NCI-H524 treated with DMSO at 0.1 percent for 48 hours (cell line): ENCODE results near the gene PAGE1.
"Not testable (repeated sequence)": the region's sequence is repeated elsewhere in the genome, so short reads cannot be mapped to it uniquely, and the experiment has no call there.

Experiments used
- DNase-seq: peaks from one replicate; lab custom pipeline; 2025; lab: John Stamatoyannopoulos, UW

Gene PAGE1

GRCh38 chrX:49695276-49696180, at the start of gene PAGE1:
TSS of gene PAGE1 (minus strand) at chrX:49695984. CDS start at chrX:49694770, 1,214 bp downstream.
- DNase-seq: no peak

DNA sequence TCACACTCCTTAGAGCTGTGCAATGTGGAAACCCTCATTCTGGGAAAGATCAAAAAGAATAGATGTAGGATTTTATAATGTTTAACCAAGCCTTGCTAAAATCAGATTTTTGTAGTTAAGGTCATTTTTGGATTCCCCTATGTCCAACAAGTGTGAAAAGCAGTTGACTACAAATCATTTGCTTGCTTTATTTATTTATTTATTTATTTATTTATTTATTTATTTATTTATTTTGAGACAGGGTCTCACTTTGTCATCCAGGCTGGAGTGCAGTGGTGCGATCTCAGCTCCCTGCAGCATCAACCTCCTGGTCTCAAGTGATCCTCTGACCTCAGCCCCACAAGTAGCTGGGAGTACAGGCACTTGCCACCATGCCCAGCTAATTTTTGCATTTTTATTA, 45.7 kb upstream of the PAGE1 start:
- not testable (repeated sequence) for DNase-seq

- no peak for DNase-seq
These were observed 32.1 kb upstream of the PAGE1 start for GRCh38 chrX:49727847-49728246.

- DNase-seq: no peak
These were observed 31.2 kb upstream of the PAGE1 start for GRCh38 chrX:49726966-49727365.

DNA sequence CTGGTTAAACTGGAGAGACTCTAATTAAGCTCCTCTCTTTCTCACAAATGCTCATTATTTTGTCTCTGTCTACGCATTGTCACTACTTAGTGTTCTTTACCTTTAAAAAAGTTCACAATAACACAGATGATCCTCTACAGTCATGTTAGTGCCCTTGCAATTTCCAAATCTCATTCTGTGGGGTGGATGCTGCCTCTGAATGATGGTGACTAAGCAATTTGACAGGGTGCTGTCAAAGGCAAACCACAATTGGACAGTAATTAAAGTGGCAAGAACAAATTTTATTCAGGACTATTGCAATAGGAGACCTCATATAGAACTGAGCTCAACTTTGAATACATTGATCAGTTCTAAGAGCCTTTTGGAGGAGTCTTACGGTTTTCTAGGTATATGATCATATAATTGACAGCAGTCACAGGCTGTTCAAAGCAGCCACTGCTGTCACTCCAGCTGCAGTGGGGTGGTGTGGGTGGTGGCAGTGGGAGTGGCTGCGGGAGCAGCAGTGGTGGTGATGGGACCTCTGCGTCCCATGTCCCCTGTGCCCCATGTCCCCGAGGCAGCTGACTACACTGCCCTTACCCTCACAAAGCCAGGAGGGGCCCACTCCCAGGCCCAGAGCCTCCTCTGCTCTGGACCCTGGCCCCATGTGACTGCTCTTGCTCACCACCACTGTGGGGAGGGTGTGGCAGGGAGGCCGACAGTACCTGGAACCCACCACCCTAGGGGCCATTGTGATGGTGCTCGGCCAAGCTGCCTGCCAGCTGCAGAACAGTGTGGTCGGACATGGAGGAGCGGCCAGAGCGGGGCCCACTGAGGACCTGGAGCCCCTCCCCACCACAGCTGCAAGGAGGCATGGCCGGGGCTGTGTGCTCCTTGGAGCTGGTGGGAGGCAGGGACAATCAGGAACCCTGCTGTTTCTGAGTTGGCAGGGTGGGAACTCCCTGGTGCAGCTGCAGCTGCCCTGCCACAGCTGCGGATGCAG, 30.4 kb upstream of the PAGE1 start:
- DNase-seq: no peak

DNA sequence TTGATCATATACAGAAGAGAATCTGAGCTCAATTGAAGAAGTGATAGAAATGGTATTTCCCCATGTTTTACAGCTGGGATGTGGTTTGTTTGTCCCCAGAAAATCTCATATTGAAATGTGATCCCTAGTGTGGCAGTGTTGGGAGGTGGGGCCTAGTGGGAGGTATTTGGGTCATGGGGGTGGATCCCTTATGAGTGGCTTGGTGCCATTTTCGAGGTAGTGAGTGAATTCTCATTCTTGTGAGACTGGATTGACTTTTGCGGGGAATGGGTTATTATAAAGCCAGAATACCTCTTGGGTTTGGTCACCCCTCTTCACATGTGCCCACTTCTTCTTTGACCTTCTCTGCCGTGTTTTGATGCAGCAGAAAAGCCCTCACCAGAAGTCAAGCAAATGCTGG, 29.6 kb upstream of the PAGE1 start:
- no peak for DNase-seq

DNA sequence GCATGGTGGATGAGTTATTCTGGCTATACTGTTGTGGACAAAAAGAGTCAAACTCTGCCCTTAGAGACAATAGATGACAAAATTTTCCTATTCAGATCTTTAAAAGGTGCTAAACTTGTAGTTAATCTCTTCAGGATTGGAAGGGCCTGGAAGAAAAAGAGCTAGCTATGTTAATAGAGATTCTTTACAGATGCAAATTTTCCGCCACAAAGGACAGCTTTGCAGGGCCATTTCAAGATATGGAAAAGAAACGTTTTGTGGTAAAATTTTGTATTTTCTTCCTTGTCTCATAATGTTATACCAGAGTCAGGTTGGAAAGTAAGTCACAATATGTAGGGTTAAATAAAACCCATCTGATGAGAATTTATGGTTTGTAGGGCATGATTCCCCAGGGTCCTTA, 24.3 kb upstream of the PAGE1 start:
- DNase-seq: not testable (repeated sequence)

DNA sequence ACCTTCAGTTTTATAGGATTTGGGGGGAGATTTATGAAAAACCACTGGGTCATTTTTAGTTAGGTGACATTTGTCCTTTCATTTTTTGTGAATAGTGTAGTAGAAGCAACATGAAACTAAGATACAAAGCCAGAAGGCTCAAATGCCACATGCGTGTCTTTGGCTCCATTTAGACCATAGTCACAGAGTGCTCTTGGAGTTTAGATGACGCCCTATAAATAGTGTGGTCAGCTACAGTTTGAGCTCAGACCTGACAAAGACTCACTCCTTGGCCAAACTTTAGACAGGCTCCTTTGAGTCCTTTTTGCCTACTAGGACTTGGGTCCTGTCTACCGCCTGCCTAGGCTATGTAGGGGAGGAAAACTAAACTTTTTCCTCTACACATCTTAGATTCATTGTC, 16.8 kb upstream of the PAGE1 start:
- DNase-seq: no peak

GRCh38 chrX:49710744-49711319, 15.0 kb upstream of the PAGE1 start:
- no peak for DNase-seq

DNA sequence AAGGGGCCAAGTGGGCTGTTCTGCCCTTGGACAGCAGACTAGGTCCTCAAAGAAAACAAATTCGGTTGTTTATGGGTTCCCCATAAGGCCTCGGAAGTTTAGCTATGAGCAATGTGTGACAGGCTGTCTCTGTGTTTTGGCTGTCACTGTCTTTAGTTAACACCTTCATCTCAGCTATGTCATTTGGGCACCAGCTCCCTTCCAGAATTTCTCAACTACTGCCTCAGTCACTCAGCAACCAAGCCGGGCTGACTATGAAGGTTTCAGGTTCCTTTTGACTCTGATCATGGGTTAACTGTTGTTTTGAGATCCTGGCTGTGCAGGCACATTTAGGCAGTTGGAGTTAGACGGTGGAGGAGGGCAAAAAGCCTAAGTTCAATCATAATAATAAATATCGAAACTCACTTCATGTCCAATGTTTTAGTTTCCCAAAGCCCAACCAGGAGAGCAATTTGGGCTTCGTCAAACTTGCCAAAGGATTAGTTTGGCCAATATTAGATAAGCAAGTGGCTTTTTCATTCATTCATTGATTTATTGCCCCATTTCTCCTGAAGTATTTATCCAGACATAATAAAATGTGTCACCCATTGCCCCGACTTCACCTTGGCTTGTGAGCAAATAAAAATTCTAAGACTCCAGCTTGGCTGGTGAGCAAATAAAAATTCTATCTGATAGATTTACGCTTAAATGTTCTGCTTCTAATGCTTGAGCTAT, 9.1 kb upstream of the PAGE1 start:
- no peak for DNase-seq

- no peak for DNase-seq
These were observed 6.1 kb upstream of the PAGE1 start for GRCh38 chrX:49701933-49702332.

GRCh38 chrX:49701323-49701722, 5.5 kb upstream of the PAGE1 start:
- no peak for DNase-seq

GRCh38 chrX:49675075-49675719, 20.6 kb downstream of the PAGE1 start:
- DNase-seq: no peak

- DNase-seq: no peak
These were observed 22.4 kb downstream of the PAGE1 start for GRCh38 chrX:49673394-49673793.

DNA sequence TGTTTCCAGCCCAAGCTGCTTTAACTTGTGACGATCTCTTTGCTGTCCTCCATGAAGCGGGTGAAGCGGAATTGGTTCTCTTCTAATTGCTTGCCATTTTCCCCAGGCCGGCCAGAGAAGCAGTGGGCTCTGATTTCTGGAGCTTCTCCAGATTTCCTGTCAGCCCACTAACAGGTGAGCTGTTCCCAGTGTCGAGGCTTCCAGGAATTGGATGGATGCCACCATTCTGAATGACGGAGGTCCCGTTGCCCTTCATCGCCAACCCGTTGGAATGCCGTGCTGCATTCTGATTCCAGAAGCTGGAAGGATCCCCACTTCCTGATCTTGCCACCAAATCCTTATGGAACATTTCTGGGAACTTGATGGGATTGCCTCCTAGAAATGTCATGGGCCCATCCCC, 31.0 kb downstream of the PAGE1 start:
- DNase-seq: no peak

DNA sequence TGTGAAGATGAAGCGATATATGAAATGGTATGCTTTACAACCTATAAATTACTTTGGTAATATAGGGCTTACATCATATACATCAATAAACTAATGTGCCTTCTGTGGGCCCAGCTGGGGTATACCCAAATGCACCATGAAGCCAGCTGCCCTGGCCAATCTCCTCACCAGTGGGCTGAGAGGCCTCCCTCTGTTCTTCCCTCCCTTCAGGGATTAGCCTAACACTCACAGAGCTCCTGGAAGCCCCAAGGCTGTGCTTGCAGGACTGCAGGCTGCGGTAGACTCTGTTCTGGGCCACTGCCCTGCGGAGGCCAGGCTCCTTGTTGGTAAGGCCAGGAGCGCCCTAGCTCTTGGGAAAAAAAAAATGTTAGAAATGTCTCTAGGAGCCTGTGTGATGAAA, 33.9 kb downstream of the PAGE1 start:
- no peak for DNase-seq

GRCh38 chrX:49659771-49660170, 36.0 kb downstream of the PAGE1 start:
- DNase-seq: no peak

DNA sequence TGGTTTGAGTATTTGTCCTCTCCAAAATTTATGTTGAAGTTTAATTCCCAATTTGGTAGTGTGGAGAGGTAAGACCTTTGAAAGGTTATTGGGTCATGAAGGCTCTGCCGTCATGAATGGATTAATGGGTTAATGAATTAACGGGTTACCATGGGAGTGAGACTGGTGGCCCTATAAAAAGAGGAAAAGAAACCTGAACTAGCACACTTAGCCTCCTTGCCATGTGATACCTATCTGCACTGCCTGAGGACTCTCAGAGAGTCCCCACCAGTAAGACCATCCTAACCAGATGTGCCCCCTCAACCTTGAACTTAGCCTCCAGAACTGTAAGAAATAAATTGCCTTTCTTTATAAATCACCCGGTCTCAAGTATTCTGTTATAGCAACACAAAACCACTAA, 39.3 kb downstream of the PAGE1 start:
- DNase-seq: no peak

GRCh38 chrX:49644991-49645637, 50.7 kb downstream of the PAGE1 start:
- no peak for DNase-seq
